ENCODE data around the gene UEVLD. TPM values are rescaled to one million over a fixed set of nuclear protein-coding genes. Genes with fewer than 3 reads are reported as not detected.

Gene UEVLD
- total RNA-seq, 1 experiment from 2014 or later, result 26.7 TPM

- in situ Hi-C loops (cut with HindIII; ENCODE audit: low pct_unique_long_range_greater_than_20kb, low sequenced_read_pairs) (no loop called here), intact Hi-C loops (cut with micrococcal nuclease; ENCODE audit: unreplicated experiment) (no loop called here)
- peak within 1 kb of the TSS; percentile 89 to 96 for H3K4me3 ChIP-seq (ENCODE audit: low read depth in 2 of 2, low read length in 2 of 2)
- POLR2A ChIA-PET, result interaction anchor here (0.6 to 1.3 kb wide), 5 partner anchors 10 to 274 kb away, joined by 3 to 6 read pairs (median 4); no protein-coding TSS in a partner anchor
- H3K9me3 ChIP-seq (ENCODE audit: control insufficient read depth, insufficient read depth, low read depth, low read length), result no peaks in the 10 kb centered on the region
- peaks cover 3% of the 10 kb centered on the region for H3K36me3 ChIP-seq (ENCODE audit: control insufficient read depth, insufficient read depth, low read length)
- CTCF ChIA-PET, result interaction anchor here (0.7 to 1.1 kb wide), 2 partner anchors 53 to 499 kb away, joined by 4 to 5 read pairs; no protein-coding TSS in a partner anchor
- peak within 1 kb of the TSS; percentile 92 for H3K27ac ChIP-seq (ENCODE audit: low read length)
- TF ChIP-seq REST (IDR thresholded peaks at IDR 0.05; ENCODE audit: insufficient read depth in 1 of 2, low read depth in 2 of 2, low read length in 1 of 2) (0 out of 4 replicates have a peak, but pooled peaks of 1 of the 2 experiments have one; percentile 68), TCF7L2 (IDR thresholded peaks at IDR 0.05; ENCODE audit: low read depth, low read length) (no peak), SIN3A (IDR thresholded peaks at IDR 0.05; ENCODE audit: borderline replicate concordance, insufficient read depth, low read depth, low read length) (peak; percentile 67; the same call in 1 of the 2 replicates), CTCF (IDR thresholded peaks at IDR 0.05) (no peak), POLR2AphosphoS5 (IDR thresholded peaks at IDR 0.05; ENCODE audit: low read depth, low read length) (peak; percentile 97)
- H3K27me3 ChIP-seq (ENCODE audit: control insufficient read depth, insufficient read depth, low read length), result no peaks in the 10 kb centered on the region
- peak; percentile 99 for ATAC-seq
- peaks cover 22% of the 10 kb centered on the region for H3K4me1 ChIP-seq (ENCODE audit: control insufficient read depth, insufficient read depth, low read length)
- peak; percentile 81 for DNase-seq (ENCODE audit: low read depth, low spot score)
- BruUV-seq (replicated peaks), result no TSS peak
Measured at GRCh38 chr11:18526521-18527296, 61.8 kb downstream of the UEVLD start, which contains the start of gene TSG101. TSG101 (minus strand) TSS chr11:18526942; CDS start chr11:18526816, 126 bp downstream.

- TF ChIP-seq CTCF (IDR thresholded peaks at IDR 0.05) (no peak), POLR2AphosphoS5 (IDR thresholded peaks at IDR 0.05; ENCODE audit: low read depth, low read length) (no peak), REST (IDR thresholded peaks at IDR 0.05; ENCODE audit: insufficient read depth in 1 of 2, low read depth in 2 of 2, low read length in 1 of 2) (no peak), SIN3A (IDR thresholded peaks at IDR 0.05; ENCODE audit: borderline replicate concordance, insufficient read depth, low read depth, low read length) (no peak), TCF7L2 (IDR thresholded peaks at IDR 0.05; ENCODE audit: low read depth, low read length) (no peak)
- DNase-seq (ENCODE audit: low read depth, low spot score), result no peak
- H3K27me3 ChIP-seq (ENCODE audit: control insufficient read depth, insufficient read depth, low read length), result no peaks in the 10 kb centered on the region
- CTCF ChIA-PET, result interaction anchor here (0.7 kb wide), 1 partner anchor 500 kb away, joined by 4 read pairs; no protein-coding TSS in a partner anchor
- peaks cover 3% of the 10 kb centered on the region for H3K36me3 ChIP-seq (ENCODE audit: control insufficient read depth, insufficient read depth, low read length)
- no peak for ATAC-seq
- no TSS peak for BruUV-seq (replicated peaks)
- no peaks in the 10 kb centered on the region for H3K9me3 ChIP-seq (ENCODE audit: control insufficient read depth, insufficient read depth, low read depth, low read length)
- H3K27ac ChIP-seq (ENCODE audit: low read length), result peak overlapping the region; percentile 92
- H3K4me1 ChIP-seq (ENCODE audit: control insufficient read depth, insufficient read depth, low read length), result peaks cover 21% of the 10 kb centered on the region
- intact Hi-C loops (cut with micrococcal nuclease; ENCODE audit: unreplicated experiment) (no loop called here), in situ Hi-C loops (cut with HindIII; ENCODE audit: low pct_unique_long_range_greater_than_20kb, low sequenced_read_pairs) (no loop called here)
- POLR2A ChIA-PET, result interaction anchor here (0.6 to 0.9 kb wide), 4 partner anchors 10 to 273 kb away, joined by 4 to 6 read pairs (median 4); no protein-coding TSS in a partner anchor
- H3K4me3 ChIP-seq (ENCODE audit: low read depth in 2 of 2, low read length in 2 of 2), result peak overlapping the region; percentile 89 to 96
Measured at GRCh38 chr11:18526130-18526520, 62.4 kb downstream of the UEVLD start.

Data from Panc1 (cell line).